H9 (cell line): ENCODE measurements around the gene SH3GL3. TPM values are rescaled to one million over a fixed set of nuclear protein-coding genes. Genes with fewer than 3 reads are reported as not detected.

Experiments
- DNase-seq: peaks from one replicate; pipeline ENCODE4 v3.0.0-alpha.2; 2017
- H2AFZ ChIP-seq: one replicate; pipeline ENCODE4 v1.6.1; 2013; ENCODE audit warnings: mild to moderate bottlenecking, low read length, control low read depth, moderate library complexity
- H2AK5ac ChIP-seq: 2 replicates; pipeline ENCODE4 v1.6.1; 2013; ENCODE audit warnings: low read length, control low read depth, mixed read lengths; ENCODE audit not compliant: insufficient read length
- H2BK120ac ChIP-seq: one replicate; pipeline ENCODE4 v1.6.1; 2013; ENCODE audit warnings: low read depth, mild to moderate bottlenecking, low read length, control low read depth, inconsistent platforms; ENCODE audit not compliant: poor library complexity, severe bottlenecking
- H2BK12ac ChIP-seq: 2 replicates; pipeline ENCODE4 v1.6.1; 2013; ENCODE audit warnings: low read length, control low read depth, mixed read lengths, low read depth; ENCODE audit not compliant: insufficient read length
- H2BK15ac ChIP-seq: 2 replicates; pipeline ENCODE4 v1.6.1; 2013; ENCODE audit warnings: low read depth, low read length, control low read depth
- H2BK20ac ChIP-seq: one replicate; pipeline ENCODE4 v1.6.1; 2013; ENCODE audit warnings: low read depth, mild to moderate bottlenecking, low read length, control low read depth, inconsistent platforms; ENCODE audit not compliant: poor library complexity, severe bottlenecking
- H2BK5ac ChIP-seq: 2 replicates; pipeline ENCODE4 v1.6.1; 2013; ENCODE audit warnings: low read length, control low read depth, mixed read lengths; ENCODE audit not compliant: insufficient read length
- H3K14ac ChIP-seq: 2 replicates; pipeline ENCODE4 v1.6.1; 2013; ENCODE audit warnings: low read length, control low read depth; ENCODE audit not compliant: insufficient read depth
- H3K18ac ChIP-seq: 2 replicates; pipeline ENCODE4 v1.6.1; 2013; ENCODE audit warnings: low read depth, mild to moderate bottlenecking, mixed read lengths, low read length, control low read depth; ENCODE audit not compliant: insufficient read length
- H3K23ac ChIP-seq: 2 replicates; pipeline ENCODE4 v1.6.1; 2013; ENCODE audit warnings: low read length, control low read depth, mixed read lengths, low read depth; ENCODE audit not compliant: insufficient read length
- H3K23me2 ChIP-seq: 2 replicates; pipeline ENCODE4 v1.6.1; 2013; ENCODE audit warnings: low read depth, mild to moderate bottlenecking, mixed read lengths, low read length, control low read depth; ENCODE audit not compliant: insufficient read length, poor library complexity, severe bottlenecking
- H3K27ac ChIP-seq: 2 replicates; pipeline ENCODE4 v1.5.1; 2013; ENCODE audit warnings: low read length, control low read depth, mixed read lengths, low read depth; ENCODE audit not compliant: insufficient read length
- H3K27me3 ChIP-seq: 2 replicates; pipeline ENCODE4 v1.6.1; 2013; ENCODE audit warnings: low read length, control low read depth, inconsistent platforms; ENCODE audit not compliant: insufficient read depth
- H3K4ac ChIP-seq: 2 replicates; pipeline ENCODE4 v1.6.1; 2013; ENCODE audit warnings: low read depth, mild to moderate bottlenecking, control low read depth, inconsistent platforms, low read length, moderate library complexity
- H3K4me1 ChIP-seq: 2 replicates; pipeline ENCODE4 v1.6.1; 2013; ENCODE audit warnings: low read length, control low read depth, inconsistent platforms; ENCODE audit not compliant: insufficient read depth
- H3K4me2 ChIP-seq: 2 replicates; pipeline ENCODE4 v1.6.1; 2013; ENCODE audit warnings: low read length, control low read depth, mixed read lengths; ENCODE audit not compliant: insufficient read length, insufficient read depth
- H3K56ac ChIP-seq: 2 replicates; pipeline ENCODE4 v1.6.1; 2013; ENCODE audit warnings: low read depth, mild to moderate bottlenecking, mixed read lengths, low read length, control low read depth; ENCODE audit not compliant: insufficient read length
- H3K79me1 ChIP-seq: 2 replicates; pipeline ENCODE4 v1.6.1; 2013; ENCODE audit warnings: low read depth, mild to moderate bottlenecking, moderate library complexity, low read length, control low read depth, inconsistent platforms; ENCODE audit not compliant: insufficient read depth, poor library complexity, severe bottlenecking
- H3K79me2 ChIP-seq: 2 replicates; pipeline ENCODE4 v1.6.1; 2013; ENCODE audit warnings: low read length, control low read depth, inconsistent platforms; ENCODE audit not compliant: insufficient read depth
- H3K9ac ChIP-seq: 2 replicates; pipeline ENCODE4 v1.6.1; 2013; ENCODE audit warnings: low read length, control low read depth, mixed read lengths; ENCODE audit not compliant: insufficient read length; ENCODE audit errors: extremely low read depth
- H3K9me3 ChIP-seq: one replicate; pipeline ENCODE4 v1.6.1; 2013; ENCODE audit warnings: low read depth, low read length, inconsistent platforms; ENCODE audit not compliant: control insufficient read depth
- H3T11ph ChIP-seq: one replicate; pipeline ENCODE4 v1.6.1; 2013; ENCODE audit warnings: mild to moderate bottlenecking, low read length, control low read depth, inconsistent platforms
- H4K20me1 ChIP-seq: one replicate; pipeline ENCODE4 v1.6.1; 2013; ENCODE audit not compliant: control insufficient read depth, insufficient read length, insufficient read depth
- H4K5ac ChIP-seq: 2 replicates; pipeline ENCODE4 v1.6.1; 2013; ENCODE audit warnings: low read depth, mild to moderate bottlenecking, mixed read lengths, low read length, control low read depth; ENCODE audit not compliant: insufficient read length
- H4K8ac ChIP-seq: replicated peaks from 2 replicates; pipeline ENCODE4 v1.6.1; 2013; ENCODE audit warnings: low read length, control low read depth, mixed read lengths, low read depth; ENCODE audit not compliant: insufficient read length
- H4K91ac ChIP-seq: 2 replicates; pipeline ENCODE4 v1.6.1; 2013; ENCODE audit warnings: low read depth, mild to moderate bottlenecking, moderate library complexity, mixed read lengths, low read length, control low read depth; ENCODE audit not compliant: insufficient read length
- H3K27ac Mint-ChIP-seq, 3 experiments: 2 replicates in 2 of 3; 3 replicates in 1 of 3; pipeline ENCODE4 v1.8.0; 2020 to 2021; ENCODE audit warnings: mixed read lengths in 3 of 3, mild to moderate bottlenecking in 1 of 3, moderate library complexity in 1 of 3
- H3K27me3 Mint-ChIP-seq: 2 replicates; pipeline ENCODE4 v1.8.0; 2021; ENCODE audit warnings: low read depth, mild to moderate bottlenecking, moderate library complexity, mixed read lengths
- H3K36me3 Mint-ChIP-seq, 3 experiments: 2 replicates in 2 of 3; 3 replicates in 1 of 3; pipeline ENCODE4 v1.8.0; 2020 to 2021; ENCODE audit warnings: low read depth in 3 of 3, mixed read lengths in 3 of 3; ENCODE audit not compliant: insufficient read depth in 1 of 3
- H3K4me1 Mint-ChIP-seq, 2 experiments: 2 replicates each; pipeline ENCODE4 v1.8.0; 2020; ENCODE audit warnings: mixed read lengths in 2 of 2
- H3K4me3 Mint-ChIP-seq, 2 experiments: 2 replicates in 1 of 2; 3 replicates in 1 of 2; pipeline ENCODE4 v1.8.0; 2020 to 2021; ENCODE audit warnings: mild to moderate bottlenecking in 2 of 2, mixed read lengths in 2 of 2, moderate library complexity in 1 of 2
- H3K9me3 Mint-ChIP-seq, 2 experiments: 2 replicates in 1 of 2; 3 replicates in 1 of 2; pipeline ENCODE4 v1.8.0; 2020; ENCODE audit warnings: mild to moderate bottlenecking in 2 of 2, mixed read lengths in 2 of 2, moderate library complexity in 1 of 2
- CTCF ChIP-seq: fragments of 200-600 bp; sonication (generic); conservative IDR thresholded peaks from 3 replicates; pipeline ENCODE4 v1.8.0; 2021; ENCODE audit warnings: antibody characterized with exemption, mild to moderate bottlenecking
- WGBS: extraction: QIAGEN DNeasy Blood & Tissue Kit; methylation state at CpG from one replicate; pipeline ENCODE4 v1.1.7; 2013; ENCODE audit warnings: missing lambda C conversion rate, low lambda C conversion rate, mixed read lengths; ENCODE audit not compliant: insufficient read length; ENCODE audit errors: extremely low coverage; 5-methylcytosine and 5-hydroxymethylcytosine counted together
- total RNA-seq: library from RNA; stranded (reverse); gene quantifications from 2 replicates; pipeline ENCODE4 v1.2.1, GENCODE V29; 2021

The SH3GL3 gene
- total RNA-seq, 1 experiment from 2014 or later: 11.2 TPM

DNA sequence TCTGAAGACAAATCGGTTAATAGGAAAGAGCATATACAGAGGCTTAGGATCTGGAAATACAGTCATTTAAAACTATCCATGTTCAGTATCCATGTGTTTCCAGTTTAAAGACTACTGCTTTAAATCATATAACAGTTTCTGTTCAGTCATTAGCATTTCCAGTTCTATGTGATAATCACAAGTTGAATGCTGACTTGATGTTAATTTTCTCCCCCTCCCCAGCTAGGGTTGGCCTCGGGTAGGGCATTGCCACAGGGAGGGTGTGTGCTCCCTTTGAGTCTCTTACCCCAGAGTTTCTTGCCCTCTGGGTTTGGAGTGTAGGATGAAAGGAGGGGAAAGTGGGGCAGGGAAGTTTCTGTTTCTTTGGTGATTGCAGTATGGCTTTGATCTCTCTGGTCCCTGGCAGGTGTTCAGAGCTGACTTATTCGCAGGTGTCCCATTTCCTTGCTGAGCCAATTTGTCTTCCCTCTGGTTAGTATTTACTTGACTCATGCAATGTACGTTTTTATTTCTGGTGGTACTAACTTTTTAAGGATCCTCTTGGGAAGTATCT lies 86.3 kb downstream of the SH3GL3 start:
- Histone ChIP-seq H3T11ph (no peak overlapping the region), H2BK15ac (no peak overlapping the region), H2BK12ac (no peak overlapping the region), H2BK5ac (no peak overlapping the region), H3K23ac (no peak overlapping the region), H3K56ac (no peak overlapping the region), H3K18ac (no peak overlapping the region), H4K20me1 (no peaks in the 10 kb centered on the region), H2BK120ac (no peak overlapping the region), H3K4me1 (peaks cover 9% of the 10 kb centered on the region; the same call in 1 of the 2 replicates), H3K79me2 (peaks cover 3% of the 10 kb centered on the region; the same call in 1 of the 2 replicates), H3K27me3 (no peaks in the 10 kb centered on the region), H2BK20ac (no peak overlapping the region), H3K9me3 (no peaks in the 10 kb centered on the region), H4K5ac (no peak overlapping the region), H3K9ac (no peak overlapping the region), H4K91ac (no peak overlapping the region), H3K4me2 (no peak overlapping the region), H2AFZ (no peak overlapping the region), H3K23me2 (no peaks in the 10 kb centered on the region), H3K14ac (no peak overlapping the region), H3K79me1 (no peaks in the 10 kb centered on the region), H3K4ac (no peak overlapping the region), H3K27ac (no peak overlapping the region), H2AK5ac (no peak overlapping the region), H4K8ac (no peak overlapping the region)
- no peak overlapping the region for H3K4me3 Mint-ChIP-seq
- no peak for TF ChIP-seq CTCF
- H3K27me3 Mint-ChIP-seq: no peaks in the 10 kb centered on the region
- H3K4me1 Mint-ChIP-seq: peaks cover 15 to 18% of the 10 kb centered on the region in 2 experiments
- no CpG with 5 or more reads among the region's 4 CpGs for WGBS
- H3K36me3 Mint-ChIP-seq: peaks cover 0 to 5% (median 0%) of the 10 kb centered on the region in 3 experiments; a peak in 2 of 7 replicates
- H3K9me3 Mint-ChIP-seq: peaks cover 2 to 3% of the 10 kb centered on the region in 2 experiments; a peak in 3 of 5 replicates
- no peak overlapping the region for H3K27ac Mint-ChIP-seq
- no peak for DNase-seq
